ENCODE data around the gene AVPI1.

DNA sequence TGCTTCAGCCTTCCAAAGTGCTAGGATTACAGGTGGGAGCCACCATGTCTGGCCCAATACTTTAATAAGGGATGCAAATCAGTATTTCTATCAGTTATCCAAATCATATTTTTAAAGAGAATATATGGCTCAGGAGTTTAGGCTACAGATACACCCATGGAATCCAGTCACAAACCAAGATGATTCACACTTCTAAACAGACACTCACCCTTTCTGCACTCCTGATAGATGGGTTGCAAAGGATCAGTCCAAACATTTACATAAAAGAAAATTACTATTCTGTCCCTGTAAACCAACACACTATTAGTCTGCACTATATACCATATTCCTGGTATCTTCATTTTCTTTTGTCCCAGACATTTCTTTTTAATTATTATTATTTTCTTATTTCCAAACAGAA, 55.9 kb downstream of the AVPI1 start:
- TF ChIP-seq EZH2 (IDR thresholded peaks at IDR 0.05; ENCODE audit: low read length) = no peak
- TF ChIP-seq, protein P1, sequence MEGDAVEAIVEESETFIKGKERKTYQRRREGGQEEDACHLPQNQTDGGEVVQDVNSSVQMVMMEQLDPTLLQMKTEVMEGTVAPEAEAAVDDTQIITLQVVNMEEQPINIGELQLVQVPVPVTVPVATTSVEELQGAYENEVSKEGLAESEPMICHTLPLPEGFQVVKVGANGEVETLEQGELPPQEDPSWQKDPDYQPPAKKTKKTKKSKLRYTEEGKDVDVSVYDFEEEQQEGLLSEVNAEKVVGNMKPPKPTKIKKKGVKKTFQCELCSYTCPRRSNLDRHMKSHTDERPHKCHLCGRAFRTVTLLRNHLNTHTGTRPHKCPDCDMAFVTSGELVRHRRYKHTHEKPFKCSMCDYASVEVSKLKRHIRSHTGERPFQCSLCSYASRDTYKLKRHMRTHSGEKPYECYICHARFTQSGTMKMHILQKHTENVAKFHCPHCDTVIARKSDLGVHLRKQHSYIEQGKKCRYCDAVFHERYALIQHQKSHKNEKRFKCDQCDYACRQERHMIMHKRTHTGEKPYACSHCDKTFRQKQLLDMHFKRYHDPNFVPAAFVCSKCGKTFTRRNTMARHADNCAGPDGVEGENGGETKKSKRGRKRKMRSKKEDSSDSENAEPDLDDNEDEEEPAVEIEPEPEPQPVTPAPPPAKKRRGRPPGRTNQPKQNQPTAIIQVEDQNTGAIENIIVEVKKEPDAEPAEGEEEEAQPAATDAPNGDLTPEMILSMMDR (optimal IDR thresholded peaks at IDR 0.05 in 1 of 3, IDR thresholded peaks at IDR 0.05 in 1 of 3, conservative IDR thresholded peaks at IDR 0.05 in 1 of 3; ENCODE audit: extremely low read depth in 1 of 3, insufficient read depth in 2 of 3, low read length in 3 of 3) = no peak
